Measurements from ENCODE around the gene CHIT1.

CHIT1 gene

DNA sequence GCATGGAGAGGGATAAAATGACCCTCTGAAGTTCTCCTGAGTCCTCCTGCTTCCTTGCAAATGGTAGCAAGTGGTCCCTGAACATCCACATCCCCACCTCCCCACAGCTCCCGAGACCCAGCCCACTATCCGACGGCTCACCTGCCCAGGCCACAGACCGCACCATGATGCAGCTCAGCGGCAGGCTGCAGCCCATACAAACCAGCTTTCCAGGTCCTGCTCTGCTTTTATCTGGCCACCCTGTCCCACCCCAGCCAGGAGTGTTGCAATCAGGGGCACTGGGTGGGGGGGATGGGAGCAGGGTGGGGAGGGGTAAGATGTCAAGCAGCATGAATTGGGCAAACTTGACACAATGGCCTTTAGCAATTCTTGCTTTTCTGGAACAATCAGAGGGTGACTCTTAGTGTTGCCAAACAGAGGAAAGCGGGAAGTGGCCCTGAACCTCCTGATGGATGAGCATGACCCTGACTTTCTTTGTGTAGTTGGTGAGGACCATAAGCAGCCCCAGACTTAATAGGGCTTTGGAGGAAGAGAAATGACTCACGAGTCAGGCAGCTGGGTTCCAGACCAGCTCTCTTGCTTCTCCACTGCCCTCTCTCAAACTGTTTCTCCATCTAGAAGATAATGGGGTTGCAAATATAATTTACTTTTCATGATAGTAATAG lies at the start of gene CHIT1:
Gene CHIT1 (minus strand): TSS at position 203 of the 665 bp plus-strand sequence. CDS start 37 bp downstream, at position 166.
- no peak within 1 kb of the TSS for H3K4me3 ChIP-seq (ENCODE audit: low read depth, low read length)

DNA sequence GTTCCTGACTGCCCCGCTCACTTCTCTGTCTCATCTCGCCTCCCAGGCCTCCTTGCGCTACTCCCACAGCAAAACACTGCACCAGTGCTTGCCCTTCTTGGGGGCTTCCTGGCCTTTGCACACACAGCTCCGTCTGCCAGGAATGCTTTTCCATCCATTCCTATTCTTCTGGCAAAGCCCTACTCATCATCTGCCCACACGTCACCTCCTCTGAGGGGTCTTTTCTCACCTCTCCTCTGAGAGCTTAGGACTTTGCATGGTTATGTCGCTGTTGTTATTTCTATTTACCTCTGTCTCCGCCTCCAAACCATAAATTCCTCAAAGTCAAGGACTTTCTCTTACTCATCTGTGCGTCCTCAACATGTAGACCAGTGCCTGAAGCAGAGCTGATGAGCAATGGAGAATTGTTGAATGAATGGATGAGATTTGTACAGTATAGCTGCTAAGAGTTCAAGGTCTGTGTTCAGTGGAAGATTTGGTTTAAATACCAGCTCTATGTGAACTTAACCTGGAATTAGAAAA lies 49.5 kb upstream of the CHIT1 start:
- no peak overlapping the region for H3K4me3 ChIP-seq (ENCODE audit: low read depth, low read length)

DNA sequence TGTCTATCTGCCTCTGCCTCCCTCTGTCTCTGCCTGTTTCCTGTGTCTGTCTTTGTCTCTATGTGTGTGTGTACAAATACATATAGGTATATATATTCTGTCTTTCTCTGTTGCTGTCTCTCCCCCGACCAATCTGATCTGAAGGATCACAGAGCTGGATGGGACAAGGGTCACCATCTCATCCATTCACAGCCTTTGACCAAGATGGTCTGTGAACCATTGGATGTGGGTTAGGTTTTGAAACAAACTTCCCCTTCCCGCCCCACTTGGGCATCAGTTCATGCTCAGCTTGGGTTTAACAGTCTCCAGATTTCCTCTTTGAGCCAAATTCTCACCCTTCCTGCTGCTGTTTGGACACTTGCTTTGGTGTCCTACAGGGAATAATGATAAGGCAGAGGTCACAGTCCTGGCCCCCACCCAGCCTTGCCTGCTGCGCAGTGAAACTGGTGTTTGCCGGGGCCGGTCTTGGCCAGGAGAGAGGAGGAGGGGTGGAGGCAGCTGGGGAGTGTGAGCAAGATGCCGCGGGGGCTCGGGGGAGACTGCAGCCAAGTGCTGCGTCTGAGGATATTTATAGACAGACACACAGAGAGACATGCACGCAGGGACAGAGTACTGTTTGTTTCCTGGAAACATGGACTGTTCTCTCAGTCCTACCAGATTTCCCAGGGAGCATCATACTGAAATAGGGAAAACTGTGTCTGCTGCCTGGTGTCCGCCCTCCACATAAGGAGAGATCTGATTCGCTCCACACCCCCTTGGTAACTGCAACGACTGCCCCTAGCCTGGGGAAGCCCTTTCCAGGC lies 48.8 kb upstream of the CHIT1 start:
- no peak overlapping the region for H3K4me3 ChIP-seq (ENCODE audit: low read depth, low read length)

DNA sequence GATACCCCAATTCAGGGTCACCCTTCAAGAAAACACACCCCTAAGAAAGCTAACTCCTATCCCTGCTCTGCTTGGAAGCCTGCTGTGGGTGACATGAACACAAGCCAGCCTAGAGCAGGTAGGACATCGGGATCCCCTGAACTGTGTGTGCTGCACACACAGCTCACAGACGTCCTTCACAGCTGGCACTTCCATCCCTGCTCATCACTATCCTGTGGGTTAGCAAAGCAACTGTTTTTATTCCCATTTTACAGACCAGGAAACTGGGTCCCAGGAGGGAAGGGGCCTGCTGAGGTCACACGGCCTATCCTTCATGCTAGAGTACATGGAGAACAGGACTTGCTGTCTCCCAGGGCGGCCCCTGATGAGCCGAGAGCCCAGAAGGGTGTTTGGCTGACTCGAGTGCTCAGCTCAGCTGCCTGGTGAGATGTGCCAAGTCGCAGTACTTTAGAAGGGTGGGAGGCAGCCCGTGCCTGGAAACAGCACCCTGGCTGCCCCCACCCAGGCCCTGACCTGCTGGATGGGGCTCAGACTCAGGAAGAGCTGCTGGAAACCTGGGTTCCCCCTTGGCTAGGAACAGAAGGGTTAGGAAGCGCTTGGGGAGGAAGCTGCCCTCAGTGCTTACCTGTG lies 47.6 kb upstream of the CHIT1 start:
- H3K4me3 ChIP-seq (ENCODE audit: low read depth, low read length): no peak overlapping the region

DNA sequence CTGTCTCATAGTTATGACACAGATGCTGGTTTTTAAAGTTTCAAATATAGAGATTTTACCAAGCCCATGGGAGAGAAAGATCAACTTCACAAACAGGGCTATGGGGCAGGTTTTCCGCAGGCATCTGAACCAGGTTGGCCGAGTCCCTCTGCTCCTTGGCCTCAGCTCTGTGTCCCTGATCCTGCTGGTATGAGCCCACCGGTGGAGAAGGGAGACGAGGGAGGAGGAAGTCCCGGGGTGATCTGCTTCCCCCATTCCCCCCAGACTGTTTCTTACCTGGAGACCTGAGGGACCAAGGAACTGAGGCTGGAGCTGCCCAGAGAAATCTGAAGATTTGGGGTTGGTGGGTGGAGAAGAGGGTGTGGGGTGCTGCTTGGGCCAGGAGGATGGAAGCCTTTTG lies 46.9 kb upstream of the CHIT1 start:
- H3K4me3 ChIP-seq (ENCODE audit: low read depth, low read length): no peak overlapping the region

DNA sequence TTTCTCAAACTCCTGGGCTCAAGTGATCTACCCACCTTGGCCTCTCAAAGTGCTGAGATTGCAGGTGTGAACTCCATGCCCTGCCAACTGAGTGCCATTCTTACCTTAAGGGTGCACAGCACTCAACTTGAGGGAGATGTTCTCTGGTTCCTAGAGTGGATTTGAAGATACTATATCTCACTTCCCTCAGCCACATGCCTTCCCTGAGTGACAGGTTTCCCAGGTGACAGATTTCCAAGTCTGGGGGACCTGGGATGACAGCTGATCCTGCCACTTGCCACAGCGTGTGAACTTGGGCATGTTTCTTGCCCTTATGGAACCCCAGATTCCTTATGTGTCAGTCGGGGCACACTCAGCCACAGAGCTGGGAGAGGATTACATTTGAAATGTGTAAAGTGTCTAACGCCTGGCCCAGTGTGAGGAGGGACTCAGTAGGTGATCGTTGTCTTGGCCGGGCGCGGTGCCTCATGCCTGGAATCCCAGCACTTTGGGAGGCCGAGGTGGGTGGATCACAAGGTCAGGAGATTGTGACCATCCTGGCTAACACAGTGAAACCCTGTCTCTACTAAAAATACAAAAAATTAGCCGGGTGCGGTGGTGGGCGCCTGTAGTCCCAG lies 46.3 kb upstream of the CHIT1 start:
- no peak overlapping the region for H3K4me3 ChIP-seq (ENCODE audit: low read depth, low read length)

DNA sequence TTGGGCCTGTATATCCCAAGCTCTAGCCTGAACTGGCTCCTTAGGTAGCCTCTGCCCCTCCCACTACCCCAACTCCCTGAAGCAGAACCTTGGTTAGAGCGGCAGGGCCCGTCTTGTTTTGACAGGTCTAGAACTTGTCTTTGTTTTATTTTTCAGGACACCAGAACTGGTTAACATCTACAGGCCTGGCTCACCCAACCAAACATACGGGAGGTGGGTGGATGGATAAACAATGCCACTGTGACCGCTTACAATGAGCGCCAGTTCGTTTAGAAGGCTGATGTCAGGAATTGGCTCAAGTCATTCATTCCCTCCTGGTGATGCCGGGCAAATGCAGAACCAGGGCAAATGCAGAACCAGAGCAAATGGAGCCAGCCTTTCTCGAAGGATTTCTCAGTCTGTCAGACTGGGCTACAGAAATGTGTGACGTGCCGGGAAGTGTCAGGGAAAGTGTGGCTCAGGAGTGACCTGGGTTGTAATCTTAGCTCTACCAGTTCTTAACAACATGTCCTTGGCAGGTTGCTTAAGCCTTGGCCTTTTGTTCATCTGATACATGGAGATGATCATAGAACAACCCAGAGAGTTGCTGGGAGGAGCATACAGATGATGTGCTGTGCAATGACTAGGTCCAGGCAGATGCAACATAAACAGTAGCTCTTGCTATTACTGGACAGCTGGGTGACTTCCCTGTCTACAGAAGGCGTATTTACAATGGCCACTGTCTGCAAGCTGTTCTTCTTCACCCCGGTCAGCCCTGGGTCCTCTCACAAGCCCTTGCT lies 45.3 kb upstream of the CHIT1 start:
- H3K4me3 ChIP-seq (ENCODE audit: low read depth, low read length): no peak overlapping the region

DNA sequence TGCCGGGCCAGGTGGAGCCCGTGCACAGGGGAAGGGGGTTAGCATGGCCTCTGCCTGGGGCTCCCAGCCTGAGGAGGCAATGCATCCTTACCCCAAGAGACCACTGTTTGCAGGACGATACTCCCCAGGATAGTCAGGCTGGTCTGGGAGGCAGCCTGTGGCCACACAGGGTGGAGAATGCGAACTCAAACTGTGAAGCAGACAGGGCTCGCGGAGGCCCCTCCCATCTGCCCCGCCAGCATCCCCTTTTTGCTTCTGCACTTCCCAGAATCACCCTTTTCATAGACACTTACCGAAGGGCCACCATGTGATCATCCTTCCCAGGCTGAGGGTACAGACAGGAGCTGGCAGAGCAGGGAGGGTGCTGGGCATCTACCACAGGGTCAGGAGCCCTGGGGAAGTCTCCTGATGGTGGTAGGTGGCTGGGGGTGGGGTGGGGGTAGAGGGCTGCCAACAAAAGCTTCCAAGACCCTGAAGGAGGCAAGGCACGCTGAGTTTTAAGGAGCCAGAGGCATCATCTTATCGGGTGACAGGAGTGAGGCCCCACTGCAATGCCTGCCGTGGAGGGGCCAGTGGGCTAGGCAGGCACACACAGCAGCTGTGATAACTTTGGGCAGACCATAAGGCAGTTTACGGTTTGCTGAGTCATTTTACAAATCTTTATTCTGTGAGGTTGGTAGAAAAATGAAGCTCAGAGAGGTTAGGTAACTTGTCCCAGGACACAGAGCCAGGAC lies 44.6 kb upstream of the CHIT1 start:
- peak overlapping the region; percentile 13 for H3K4me3 ChIP-seq (ENCODE audit: low read depth, low read length)

DNA sequence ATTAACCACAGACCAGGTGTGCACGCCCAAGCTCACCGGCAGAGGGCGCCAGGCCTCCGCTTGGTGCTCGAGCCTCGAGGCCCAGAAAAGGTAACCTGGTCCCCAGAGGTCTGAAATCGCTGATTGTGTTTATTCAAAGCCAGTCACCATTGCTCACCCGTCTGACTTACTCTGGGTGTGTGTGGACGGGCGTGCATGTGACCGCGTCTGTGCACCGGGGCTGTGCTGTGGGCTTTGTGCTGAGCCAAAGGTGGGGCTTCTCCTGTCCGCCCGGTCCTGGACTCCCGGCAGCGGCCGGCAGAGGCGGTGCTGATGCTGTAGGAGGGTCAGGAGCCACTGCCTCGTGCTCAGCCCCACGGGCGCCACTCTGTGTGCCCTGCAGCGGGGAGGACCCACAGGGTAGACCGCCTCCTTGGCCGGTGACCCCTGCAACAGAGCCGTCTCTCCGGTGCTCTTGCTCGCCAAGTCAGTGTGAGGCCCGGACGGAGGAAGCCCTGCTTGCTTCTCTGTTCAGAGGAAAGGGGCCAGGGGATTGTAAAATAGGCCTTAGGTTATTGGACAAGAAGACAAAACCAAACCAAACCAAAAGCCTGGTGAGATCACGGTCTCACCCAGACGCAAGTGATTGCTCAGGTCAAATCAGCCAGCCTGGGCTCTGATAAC lies 43.9 kb upstream of the CHIT1 start:
- peak overlapping the region; percentile 27 for H3K4me3 ChIP-seq (ENCODE audit: low read depth, low read length)

DNA sequence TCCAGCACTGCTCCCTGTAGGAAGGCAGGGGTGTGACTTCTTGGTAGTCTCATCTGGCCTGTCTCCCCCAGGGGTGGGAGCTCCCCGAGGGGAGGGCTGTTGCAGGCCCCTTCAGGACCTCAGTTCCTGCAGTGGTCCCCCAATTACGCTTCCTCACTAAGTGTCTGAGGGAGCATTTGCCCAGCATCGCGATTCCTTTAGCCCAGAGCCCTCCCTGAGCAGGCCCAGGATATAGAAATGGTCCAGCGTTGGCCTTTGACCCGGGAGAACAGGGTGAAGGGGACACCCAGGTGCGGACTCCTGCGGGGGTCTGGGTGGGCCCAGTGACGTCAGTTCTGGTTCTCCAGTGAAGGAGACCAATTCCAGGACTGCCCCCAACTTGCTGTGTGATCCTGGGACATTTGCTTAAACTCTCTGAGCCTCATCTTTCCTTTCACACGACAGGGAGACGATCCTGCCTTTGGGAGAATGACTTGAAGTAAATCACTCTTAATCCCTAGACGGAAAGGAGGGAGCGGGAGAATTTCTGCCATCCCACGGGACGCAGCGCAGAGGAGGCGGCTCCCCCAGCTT lies 43.2 kb upstream of the CHIT1 start:
- H3K4me3 ChIP-seq (ENCODE audit: low read depth, low read length): no peak overlapping the region

DNA sequence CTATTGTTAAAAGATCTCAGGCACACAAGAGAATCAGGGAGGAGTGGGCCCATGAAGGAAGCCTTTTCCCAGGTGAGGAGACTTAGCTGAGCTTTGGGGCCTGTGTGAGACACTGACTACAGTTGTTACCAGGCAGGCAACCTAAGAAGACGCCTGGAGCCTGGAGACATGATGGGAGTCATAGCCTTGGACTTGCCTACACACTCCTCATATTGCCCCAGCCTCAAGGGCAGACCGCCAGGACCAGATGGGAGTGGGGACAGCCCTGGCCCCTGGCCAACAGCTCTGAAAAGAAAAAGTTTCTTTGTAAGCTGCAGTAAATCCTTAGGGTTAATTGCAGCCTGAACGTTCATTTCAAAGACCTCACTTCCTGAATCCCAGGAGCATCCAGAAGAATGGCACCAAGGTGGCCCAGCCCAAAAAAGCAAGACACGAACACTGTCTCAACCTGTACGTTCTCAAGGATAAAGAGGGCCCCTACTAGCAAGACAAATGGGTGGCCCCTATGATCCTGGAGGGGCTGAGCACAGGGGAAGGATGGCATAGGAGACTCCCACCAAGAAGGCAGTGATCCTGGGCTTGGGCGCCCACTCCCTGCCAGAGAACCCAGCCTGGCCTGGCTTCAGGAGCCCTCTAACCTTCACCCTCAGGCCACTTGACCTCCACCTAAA lies 42.6 kb upstream of the CHIT1 start:
- H3K4me3 ChIP-seq (ENCODE audit: low read depth, low read length): no peak overlapping the region

DNA sequence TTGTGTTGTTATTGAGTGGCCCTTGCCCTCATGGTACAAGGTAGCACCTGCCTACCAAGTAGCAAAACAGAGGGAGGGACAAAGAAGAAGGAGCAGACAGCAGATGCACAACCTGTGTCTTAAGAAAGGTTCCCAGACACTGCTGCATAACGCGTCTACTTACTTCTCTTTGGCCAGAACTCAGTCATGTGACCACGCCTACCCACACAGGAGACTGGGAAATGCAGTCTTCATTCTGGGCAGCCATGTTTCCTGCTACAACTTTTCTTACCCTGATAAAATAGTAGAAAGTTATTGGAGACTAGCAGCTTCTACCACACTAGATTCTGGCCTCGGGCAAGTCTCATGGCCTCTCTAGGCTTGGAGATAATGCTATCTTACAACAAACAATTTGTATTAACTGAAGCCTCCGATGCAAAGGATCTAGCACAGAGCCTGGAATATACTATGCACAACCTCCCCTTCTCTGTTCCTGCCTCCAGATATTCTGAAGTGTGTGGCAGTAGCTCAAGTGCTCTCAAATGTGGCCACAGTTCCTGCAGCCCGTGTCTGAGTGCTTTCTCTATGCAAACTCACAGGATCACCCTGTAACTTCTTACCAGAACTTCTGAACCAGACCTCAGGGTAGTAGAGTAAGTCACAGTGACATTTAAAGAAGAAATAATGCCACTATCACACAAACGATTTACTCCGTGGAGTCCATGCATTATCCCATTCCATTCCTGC lies 41.7 kb upstream of the CHIT1 start:
- H3K4me3 ChIP-seq (ENCODE audit: low read depth, low read length): no peak overlapping the region

DNA sequence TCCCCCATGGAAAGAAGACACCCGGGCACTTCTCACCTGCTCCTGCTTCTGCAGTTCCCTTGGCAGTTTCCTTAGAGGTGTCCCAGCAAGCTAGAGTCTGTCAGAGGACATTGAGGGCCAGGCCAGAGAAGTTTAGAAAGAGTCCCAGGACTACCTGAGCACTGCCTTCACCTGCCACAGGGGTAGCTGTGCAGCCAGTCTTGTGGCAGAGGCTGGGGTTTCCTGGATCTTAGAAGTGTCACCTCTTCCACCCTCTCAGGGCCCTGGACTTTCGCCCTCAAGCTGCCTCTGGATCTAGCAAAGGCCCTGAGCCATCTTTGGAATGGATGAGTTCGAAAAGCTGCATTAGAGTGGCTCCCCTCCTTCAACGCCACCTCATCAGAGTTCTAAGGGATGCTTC lies 41.0 kb upstream of the CHIT1 start:
- H3K4me3 ChIP-seq (ENCODE audit: low read depth, low read length): no peak overlapping the region

DNA sequence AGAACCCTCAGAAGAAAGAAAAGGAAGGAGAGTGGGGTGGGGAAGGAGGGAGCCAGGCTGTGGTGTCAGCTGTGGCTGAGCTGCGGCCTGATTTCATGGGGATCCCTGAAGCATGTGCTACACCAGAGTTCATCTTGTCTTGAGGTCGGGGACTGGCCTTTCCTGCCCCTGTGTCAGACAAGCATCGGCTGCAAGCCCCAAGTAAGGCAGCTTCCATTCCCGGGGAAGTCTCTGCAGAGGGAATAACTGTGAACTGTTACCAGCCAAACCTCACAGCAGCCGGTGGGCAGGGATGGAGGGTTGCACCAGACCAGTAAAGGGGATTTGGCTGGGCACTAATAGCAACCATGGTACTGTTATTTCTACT lies 40.2 kb upstream of the CHIT1 start:
- H3K4me3 ChIP-seq (ENCODE audit: low read depth, low read length): no peak overlapping the region

DNA sequence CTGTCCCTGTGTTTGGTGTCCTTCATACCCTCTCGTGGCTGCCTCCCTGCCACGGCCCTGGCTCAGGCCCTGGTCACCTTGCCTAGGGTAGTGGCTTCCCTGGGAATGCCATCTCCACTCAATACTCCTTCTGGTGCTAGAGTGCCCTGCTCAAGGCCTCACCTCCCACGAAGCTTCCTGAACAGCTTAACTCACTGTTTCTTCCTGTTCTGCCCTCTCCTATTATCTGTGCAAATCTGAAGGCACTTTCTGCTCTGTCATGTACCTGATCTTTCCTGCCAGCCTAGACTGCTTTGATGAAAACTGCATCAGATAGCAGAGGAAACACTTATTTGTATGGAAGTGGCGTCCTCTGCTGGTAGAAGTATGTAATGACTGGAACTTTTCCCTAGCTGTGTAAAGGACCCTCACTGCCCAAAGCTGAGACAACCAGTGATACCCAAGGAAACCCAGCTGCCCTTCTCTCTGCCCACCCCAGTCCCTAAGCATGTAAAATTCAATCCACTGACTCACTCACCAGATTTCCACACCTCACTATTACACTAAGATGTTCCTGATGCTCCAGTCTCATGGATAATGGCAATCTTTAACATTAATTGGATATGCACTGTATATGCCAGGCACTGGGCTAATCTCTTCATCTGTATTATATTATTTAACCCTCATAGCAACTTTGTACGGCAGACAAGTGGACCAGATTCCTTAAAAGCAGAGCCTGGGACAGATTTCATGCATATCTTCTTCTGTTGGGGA lies 39.6 kb upstream of the CHIT1 start:
- H3K4me3 ChIP-seq (ENCODE audit: low read depth, low read length): no peak overlapping the region

DNA sequence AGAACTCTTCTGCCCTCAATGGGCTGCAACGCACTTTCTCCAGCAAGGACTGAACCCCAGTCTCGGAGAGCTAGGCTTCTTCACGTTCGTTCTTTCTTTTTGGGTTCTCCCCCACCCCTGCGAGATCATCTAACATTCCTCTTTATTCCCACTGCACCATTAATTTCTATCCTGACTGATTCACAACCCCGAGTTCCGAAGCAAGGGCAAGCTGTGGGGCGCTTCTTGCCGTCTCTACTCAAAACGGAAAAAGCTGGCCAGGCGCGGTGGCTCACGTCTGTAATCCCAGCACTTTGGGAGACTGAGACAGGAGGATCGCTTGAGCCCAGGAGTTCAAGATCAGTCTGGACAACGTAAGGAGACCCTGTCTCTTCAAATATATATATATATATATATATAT lies 38.4 kb upstream of the CHIT1 start:
- peak overlapping the region; percentile 61 for H3K4me3 ChIP-seq (ENCODE audit: low read depth, low read length)

DNA sequence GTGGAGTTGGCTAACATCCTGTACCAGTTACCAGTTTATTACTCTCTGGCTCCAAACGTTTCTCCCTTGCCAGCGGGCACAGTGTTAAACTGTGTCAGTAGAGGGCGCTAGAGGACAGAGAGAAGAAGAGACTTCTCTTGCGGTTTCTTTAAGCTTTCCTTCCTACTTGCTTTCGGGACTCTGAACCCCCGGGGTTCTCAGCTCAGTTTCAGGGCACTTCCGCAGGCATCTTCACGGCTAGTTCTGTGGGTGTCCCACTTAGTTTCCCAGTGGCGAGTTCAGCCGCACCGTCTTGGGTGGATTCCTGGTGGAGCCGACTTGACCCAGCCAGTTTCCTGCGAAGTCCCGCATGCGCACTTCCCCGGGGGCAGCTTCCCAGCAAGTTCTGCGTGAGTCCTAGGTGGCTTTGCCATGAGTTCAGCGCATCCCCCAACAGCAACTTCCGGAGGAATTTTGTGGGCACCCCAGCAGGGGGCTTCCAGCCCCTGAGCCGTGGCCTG lies 37.9 kb upstream of the CHIT1 start:
- peak overlapping the region; percentile 61 for H3K4me3 ChIP-seq (ENCODE audit: low read depth, low read length)

Data from iPS-11a (cell line).